GM18519 (cell line): ENCODE measurements around the gene FRMD4A.
"Not testable (repeated sequence)": the region's sequence is repeated elsewhere in the genome, so short reads cannot be mapped to it uniquely, and the experiment has no call there.

Source experiments
- ATAC-seq: cut with Tn5 transposase; IDR thresholded peaks from one replicate; pipeline ENCODE4 v1.9.1; 2021; ENCODE audit warnings: mild to moderate bottlenecking, moderate library complexity; ENCODE audit not compliant: unreplicated experiment, low FRiP score

Gene FRMD4A

DNA sequence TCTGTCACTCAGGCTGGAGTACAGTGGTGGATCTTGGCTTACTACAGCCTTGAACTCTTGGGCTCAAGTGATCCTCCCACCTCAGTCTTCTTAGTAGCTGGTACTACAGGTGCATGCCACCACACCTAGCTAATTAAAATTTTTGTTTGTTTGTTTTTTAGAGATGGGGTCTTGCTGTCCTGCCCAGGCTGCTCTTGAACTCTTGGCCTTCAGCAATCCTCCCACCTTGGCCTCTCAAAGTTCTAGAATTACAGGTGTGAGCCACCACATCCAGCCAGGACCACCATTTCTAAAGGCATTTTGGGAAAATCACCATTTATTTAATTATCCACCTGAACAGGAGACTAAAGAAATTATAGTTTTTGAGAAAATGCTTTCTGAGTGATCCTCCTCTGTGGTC, 491.7 kb downstream of the FRMD4A start:
- no peak for ATAC-seq

DNA sequence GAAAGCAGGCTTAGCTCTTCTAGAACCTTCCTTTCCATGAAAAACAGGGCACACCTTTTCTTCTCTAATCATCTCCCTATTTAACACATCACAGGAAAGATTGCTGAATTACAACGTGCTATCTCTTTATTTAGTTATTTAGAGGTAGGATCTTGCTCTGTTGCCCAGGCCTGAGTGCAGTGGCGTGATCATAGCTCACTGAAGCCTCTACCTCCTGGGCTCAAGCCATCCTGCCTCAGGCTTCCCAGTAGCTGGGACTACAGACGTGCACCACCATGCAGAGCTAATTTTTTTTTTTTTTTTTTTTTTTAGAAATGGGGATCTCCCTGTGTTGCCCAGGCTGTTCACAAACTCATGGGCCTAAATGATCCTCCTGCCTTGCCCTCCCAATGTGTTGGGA, 492.8 kb downstream of the FRMD4A start:
- ATAC-seq = no peak

- ATAC-seq = no peak
These were observed 496.0 kb downstream of the FRMD4A start for GRCh38 chr10:13834581-13835286.

- peak; percentile 46 for ATAC-seq
These were observed 499.0 kb downstream of the FRMD4A start for GRCh38 chr10:13831711-13832141.

DNA sequence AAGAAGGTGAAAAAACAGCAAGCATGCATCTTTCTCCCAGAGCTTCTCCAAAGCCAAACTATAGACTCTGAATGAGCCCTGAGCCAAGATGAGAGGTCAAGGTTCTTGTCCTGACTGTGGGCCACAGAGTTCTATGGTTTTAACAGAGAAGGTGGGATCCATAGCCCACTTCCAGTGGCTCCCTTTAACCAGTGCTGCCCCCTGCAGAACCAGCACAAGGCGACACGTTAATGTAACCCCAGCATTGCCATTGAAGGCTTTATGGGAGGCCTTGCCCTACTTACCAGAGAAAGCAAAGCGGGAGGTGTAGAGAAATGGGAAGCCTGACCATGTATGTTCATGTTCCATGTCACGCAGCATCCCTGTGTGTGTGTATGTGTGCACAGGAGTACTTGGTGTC, 500.3 kb downstream of the FRMD4A start:
- ATAC-seq = no peak

DNA sequence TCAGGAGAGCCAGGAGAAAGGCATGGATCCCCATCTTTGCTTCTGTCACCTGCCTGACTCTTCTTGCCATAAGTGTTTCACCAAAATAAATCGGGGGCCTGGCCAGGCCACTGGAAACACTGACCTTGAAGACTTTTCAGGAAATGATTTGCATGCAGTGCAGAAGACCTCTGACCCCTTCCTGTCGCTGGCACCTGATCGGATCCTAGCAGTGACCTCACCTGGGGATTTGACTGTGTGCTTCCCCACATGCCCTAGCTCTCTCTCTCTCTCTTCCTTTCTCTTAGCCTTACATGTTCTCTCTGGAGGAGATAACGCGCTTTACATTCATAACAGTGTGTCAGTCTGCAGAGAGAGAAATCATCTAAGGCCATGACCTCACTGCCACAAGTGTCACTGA, 500.9 kb downstream of the FRMD4A start:
- no peak for ATAC-seq

- ATAC-seq = not testable (repeated sequence)
These were observed 502.4 kb downstream of the FRMD4A start for GRCh38 chr10:13828284-13828683.

GRCh38 chr10:13827076-13827797, 503.5 kb downstream of the FRMD4A start:
- ATAC-seq = no peak

- no peak for ATAC-seq
These were observed 506.9 kb downstream of the FRMD4A start for GRCh38 chr10:13823709-13824405.

DNA sequence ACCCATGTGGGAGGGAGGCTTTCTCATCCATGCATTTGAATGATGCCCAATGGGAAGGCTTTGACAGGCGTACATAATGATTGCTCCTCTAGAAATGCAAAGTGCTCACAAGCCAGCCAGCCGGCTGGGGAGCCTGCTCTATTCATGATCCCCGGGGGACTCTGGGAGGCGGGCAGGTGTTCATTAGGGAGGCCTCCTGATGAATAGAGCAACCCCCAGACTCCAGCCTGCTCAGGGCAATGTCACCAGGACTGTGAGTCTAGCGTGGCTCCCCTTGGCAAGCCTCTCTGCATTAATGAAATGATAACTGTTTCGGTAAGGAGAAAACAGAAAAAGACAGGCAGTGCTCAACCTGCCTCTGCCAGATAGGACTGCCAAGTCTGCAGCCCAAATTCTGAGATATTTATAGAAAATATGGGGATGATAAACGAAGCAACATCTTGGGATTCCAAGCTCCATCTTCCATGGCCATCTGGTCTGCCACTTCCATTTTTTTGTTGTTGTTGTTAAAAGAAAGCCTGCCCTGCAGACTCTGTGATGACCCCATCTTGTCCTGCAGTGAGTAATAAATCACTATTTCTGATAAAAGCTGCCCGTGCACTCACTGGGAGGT, 507.5 kb downstream of the FRMD4A start:
- ATAC-seq = no peak

GRCh38 chr10:13822490-13822889, 508.2 kb downstream of the FRMD4A start:
- no peak for ATAC-seq

- ATAC-seq = no peak
These were observed 509.8 kb downstream of the FRMD4A start for GRCh38 chr10:13820964-13821337.

DNA sequence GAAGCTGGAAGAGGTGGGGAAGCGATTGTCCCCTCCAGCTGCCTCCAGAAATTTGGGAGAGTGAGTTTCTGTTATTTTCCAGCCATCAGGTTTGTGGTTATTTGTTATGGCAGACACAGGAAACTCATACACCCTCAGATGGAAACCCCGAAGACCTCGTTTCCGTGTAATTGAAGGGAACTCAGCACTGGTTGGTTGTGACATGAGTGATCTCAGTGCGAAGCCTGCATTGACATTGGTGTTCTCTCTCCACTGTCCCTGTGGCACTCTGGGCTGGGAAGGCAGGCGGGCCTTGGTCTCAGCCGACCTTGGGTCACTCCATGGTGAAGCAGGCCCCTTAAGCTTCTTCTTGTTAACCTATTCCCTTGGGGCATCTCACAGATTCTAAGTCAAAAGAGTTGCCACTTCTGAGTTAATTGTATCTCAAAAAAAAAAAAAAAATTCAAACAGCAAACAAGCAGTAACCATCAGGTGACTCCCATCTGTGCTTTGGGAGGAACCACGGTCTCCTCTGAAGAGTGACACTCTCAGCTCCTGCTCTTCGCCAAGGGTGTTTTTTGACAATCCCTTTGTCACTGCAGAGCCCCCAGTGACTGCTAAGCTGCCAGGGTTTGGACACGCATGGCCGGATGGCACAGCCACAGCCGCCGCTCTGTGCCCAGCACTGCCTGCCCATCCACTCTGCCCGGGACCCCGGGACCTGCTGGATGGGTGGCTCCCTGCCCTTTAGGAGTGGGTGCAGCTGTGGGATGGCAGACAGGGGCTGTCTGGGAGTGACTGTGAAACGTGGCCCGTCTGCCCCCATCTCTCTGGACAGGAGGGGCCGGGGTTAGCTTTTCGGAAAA, 510.4 kb downstream of the FRMD4A start:
- no peak for ATAC-seq

DNA sequence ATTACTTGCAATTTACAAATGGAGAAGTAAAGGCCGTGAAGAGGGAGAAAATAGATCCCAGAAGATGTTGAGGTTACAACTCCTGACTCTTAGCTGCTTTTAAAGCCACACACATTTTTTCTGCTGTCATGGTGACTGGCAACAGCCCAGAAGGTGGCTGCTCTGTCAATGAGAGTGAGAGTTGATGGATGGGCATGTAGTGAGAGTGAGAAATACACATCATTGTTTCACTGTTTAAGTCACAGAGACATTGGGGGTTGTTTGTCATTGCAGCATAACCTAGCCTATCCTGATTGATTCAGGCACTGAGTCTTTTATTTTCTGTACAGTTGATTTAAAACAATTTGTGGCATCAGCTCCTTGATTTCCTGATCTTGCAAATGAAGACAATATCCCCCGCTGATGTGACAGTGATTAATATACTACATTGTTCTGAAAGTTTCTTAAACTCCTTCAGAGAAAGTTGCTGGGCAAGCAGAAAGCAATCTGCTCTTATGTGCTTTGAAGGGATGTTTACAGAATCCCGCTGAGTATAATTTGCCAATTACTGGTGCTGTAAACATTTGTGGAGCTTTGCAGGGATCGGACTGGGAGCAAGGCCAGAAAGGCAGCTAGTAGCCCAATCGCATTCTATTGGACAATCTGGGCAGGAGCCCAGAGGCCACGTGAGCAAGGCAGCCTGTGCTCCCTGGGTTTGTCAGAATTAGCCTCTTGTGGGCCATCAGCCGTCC, 514.4 kb downstream of the FRMD4A start:
- ATAC-seq = no peak

DNA sequence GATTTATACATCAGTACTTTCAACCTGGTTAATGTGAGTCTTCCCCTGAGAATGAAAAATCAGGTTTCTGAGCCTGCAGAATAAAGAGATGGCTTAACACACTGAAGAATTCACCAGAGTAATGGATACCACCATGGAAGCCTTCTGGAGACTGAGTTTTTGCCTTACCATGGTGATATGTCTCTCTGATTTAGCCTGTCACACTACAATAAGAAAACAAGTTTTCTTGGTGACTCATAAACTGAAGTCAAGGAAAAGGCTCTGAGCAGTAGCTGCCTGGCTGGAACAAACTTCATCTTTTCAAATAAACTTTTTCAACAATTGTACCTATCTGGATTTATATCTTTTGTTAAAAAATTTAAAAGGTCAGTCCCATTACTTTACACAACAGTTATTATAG, 515.0 kb downstream of the FRMD4A start:
- ATAC-seq = no peak

DNA sequence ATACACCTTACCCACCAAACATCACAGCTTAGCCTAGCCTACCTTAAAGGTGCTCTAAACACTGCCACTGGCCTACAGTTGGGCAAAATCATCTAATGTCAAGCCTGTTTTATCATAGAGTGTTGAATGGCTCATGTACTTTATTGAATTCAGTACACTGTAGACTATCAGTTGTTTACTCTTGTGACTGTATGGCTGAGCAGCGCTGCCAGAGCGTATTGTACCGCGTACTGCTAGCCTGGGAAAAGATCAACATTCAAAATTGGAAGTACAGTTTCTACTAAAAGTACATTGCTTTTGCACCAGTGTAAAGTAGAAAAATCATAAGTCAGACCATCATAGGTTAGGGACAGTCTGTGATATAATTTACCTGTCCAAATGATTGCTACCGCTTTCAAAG, 517.2 kb downstream of the FRMD4A start:
- ATAC-seq = no peak

DNA sequence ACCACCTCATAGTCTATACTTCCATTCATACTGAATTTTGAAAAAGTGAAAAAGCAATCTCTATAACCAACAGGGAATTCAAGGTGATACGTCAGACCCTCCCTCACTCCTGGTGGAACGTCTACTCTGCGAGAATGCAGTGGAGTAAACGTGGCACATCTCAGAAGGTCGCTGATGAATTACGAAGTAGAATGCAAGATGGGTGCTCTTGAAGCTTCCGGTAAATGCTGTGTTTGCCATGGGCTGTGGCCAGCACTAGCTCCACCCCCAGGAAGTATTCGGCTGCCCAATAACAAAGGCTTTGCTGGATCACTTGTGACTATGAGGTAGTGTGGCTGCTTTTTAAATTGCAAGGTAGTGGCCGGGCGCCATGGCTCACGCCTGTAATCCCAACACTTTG, 517.9 kb downstream of the FRMD4A start:
- ATAC-seq = no peak

GRCh38 chr10:13810568-13810967, 520.2 kb downstream of the FRMD4A start:
- ATAC-seq = no peak

GRCh38 chr10:13809427-13809826, 521.3 kb downstream of the FRMD4A start:
- ATAC-seq = no peak
